Colonic mucosa (tissue), 4 donors: ENCODE data around the gene ALG12. TPM values are rescaled to one million over a fixed set of nuclear protein-coding genes. Genes with fewer than 3 reads are reported as not detected.

Source experiments
- DNase-seq: peaks from one replicate; pipeline ENCODE4 v3.0.0-alpha.2; 2020
- H3K27ac ChIP-seq: fragments of 200-600 bp; one replicate; pipeline ENCODE4 v1.8.0; 2021
- H3K27me3 ChIP-seq: fragments of 200-600 bp; one replicate; pipeline ENCODE4 v1.8.0; 2021
- H3K36me3 ChIP-seq: fragments of 200-600 bp; one replicate; pipeline ENCODE4 v1.8.0; 2021
- H3K4me1 ChIP-seq: fragments of 200-600 bp; one replicate; pipeline ENCODE4 v1.8.0; 2021; ENCODE audit warnings: mild to moderate bottlenecking
- H3K4me3 ChIP-seq: fragments of 200-600 bp; one replicate; pipeline ENCODE4 v1.8.0; 2021
- H3K9ac ChIP-seq, 2 donors: one replicate each; pipeline ENCODE4 v1.7.0; 2013; ENCODE audit warnings: control low read depth in 2 of 2, low read depth in 2 of 2, low read length in 2 of 2
- H3K9me3 ChIP-seq: fragments of 200-600 bp; one replicate; pipeline ENCODE4 v1.8.0; 2021
- intact Hi-C: fragments of 100-400 bp; cut with DNase I; formaldehyde crosslinking; loops from one replicate; pipeline ENCODE4 v1.14.1; 2022
- total RNA-seq, 2 donors: library from RNA; stranded (reverse); fragmentation: NEBNext Ultra II Directional in 1 of 2; extraction: Animal tissue kit (Norgen Biotek cat#: 25700) in 1 of 2; gene quantifications; one replicate each; pipeline ENCODE4 v1.2.1, GENCODE V29; 2021
- TF ChIP-seq, protein P1 (sequence below): fragments of 200-600 bp; IDR thresholded peaks from one replicate; pipeline ENCODE4 v1.8.0; 2022; ENCODE audit warnings: antibody characterized with exemption, mild to moderate bottlenecking
- donor health status: healthy.
- donor health status: DM: no; HTN: no; CAD: no.
- donor health status: DM: no; HTN: no; CAD: no.

ALG12 gene
- total RNA-seq, 2 donors from 2014 or later = 17.8 to 43.5 TPM

DNA sequence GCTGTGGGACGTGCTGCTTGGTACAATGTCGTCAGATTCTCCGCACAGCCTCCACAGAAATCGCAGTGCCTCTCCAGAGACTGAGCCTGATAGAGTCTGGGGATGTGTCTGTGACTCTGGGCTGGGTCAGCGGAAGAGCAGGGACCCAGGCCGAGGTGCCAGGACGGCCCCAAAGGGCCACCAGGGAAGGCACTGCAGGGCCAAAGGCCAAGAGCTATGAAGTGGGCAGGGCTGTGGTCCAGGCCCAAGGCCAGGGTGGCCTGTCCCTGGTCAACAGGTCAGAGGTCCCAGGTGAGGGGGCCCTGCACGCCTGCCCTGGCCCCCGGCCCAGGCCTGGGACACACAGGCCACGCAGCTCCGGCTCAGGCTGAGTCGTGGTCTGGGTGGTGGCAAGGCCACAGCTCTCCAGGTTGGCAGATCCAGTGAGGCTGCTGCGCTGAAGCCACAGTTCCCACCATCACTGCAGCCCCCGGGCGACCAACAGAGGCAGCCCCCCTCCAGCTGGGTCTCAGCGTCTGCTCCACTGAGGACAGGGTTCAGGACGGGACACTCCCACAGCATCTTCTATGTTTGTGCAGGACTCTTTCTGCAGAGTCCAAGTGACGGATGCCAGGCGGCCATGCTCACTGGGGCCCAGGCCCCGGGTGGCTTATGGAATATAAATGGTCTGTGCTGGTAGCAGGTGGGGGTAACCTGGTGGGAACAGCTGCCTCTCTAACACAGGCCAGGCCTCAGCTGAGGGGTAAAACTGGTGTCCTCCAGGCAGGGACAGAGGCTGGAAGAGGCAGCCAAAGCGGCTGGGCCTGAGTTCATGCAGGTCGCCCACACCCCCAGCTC is 37.6 kb upstream of the ALG12 start:
- TF ChIP-seq, protein P1, sequence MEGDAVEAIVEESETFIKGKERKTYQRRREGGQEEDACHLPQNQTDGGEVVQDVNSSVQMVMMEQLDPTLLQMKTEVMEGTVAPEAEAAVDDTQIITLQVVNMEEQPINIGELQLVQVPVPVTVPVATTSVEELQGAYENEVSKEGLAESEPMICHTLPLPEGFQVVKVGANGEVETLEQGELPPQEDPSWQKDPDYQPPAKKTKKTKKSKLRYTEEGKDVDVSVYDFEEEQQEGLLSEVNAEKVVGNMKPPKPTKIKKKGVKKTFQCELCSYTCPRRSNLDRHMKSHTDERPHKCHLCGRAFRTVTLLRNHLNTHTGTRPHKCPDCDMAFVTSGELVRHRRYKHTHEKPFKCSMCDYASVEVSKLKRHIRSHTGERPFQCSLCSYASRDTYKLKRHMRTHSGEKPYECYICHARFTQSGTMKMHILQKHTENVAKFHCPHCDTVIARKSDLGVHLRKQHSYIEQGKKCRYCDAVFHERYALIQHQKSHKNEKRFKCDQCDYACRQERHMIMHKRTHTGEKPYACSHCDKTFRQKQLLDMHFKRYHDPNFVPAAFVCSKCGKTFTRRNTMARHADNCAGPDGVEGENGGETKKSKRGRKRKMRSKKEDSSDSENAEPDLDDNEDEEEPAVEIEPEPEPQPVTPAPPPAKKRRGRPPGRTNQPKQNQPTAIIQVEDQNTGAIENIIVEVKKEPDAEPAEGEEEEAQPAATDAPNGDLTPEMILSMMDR = no peak
- Histone ChIP-seq H3K9ac (no peak overlapping the region), H3K4me3 (no peak overlapping the region), H3K9me3 (no peaks in the 10 kb centered on the region), H3K27me3 (no peaks in the 10 kb centered on the region), H3K27ac (no peak overlapping the region), H3K4me1 (peaks cover 22% of the 10 kb centered on the region), H3K36me3 (no peaks in the 10 kb centered on the region)
- DNase-seq = no peak
- intact Hi-C loops = no loop called here

DNA sequence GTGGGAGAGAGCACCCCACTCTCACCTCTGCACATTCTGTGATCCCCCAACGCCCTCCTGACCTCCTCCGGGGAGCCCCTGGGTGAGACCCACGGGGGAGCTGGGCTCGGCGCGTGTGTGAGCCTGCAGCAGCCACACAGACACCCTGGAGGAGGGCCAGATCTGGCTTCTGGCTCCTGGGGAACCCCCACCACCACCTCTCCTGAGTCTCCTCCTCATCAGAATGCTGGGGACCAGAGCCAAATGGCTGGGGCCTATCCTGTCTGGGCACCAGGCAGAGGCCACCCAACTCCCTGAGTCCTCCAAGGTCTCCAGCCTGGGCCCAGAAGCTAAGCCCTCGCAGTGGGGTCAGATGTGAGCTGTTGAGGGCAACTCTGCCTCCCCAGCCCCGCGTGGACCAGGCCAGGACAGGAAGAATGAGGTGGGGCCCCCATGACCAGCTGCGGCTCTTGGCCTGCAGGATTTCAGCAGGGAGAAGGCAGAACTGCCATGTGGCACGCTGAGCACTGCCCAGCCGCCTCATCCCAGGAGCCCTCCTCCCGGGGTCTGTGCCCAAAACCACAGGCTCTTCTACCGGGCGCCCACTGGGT is 36.8 kb upstream of the ALG12 start:
- Histone ChIP-seq H3K27ac (no peak overlapping the region), H3K9ac (no peak overlapping the region), H3K9me3 (no peaks in the 10 kb centered on the region), H3K36me3 (no peaks in the 10 kb centered on the region), H3K27me3 (no peaks in the 10 kb centered on the region), H3K4me3 (no peak overlapping the region), H3K4me1 (peaks cover 26% of the 10 kb centered on the region)
- intact Hi-C loops = no loop called here
- TF ChIP-seq, protein P1 = no peak
- no peak for DNase-seq

DNA sequence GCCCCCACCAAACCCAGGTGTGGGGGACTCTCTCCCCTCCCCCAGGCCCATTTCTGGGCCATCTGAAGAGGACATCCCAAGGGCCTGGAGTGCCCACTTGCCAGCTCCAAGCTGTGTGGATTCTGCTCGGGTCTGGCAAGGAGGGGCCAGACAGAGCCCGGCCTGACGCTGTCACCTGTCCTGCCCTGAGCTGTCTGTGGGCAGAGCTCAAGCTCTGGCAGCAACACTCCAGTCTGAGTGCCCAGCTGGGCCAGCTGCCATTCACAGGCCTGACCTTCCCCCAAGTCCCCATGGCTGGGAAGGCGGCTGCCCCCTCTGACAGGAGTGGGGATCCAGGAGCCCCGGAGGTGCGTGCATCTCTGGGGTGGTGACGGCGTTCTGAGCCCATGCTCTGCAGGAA is 36.1 kb upstream of the ALG12 start:
- no peaks in the 10 kb centered on the region for H3K9me3 ChIP-seq
- no peak overlapping the region for H3K9ac ChIP-seq
- peaks cover 26% of the 10 kb centered on the region for H3K4me1 ChIP-seq
- H3K4me3 ChIP-seq = no peak overlapping the region
- TF ChIP-seq, protein P1 = no peak
- intact Hi-C loops = no loop called here
- H3K36me3 ChIP-seq = no peaks in the 10 kb centered on the region
- H3K27ac ChIP-seq = no peak overlapping the region
- no peaks in the 10 kb centered on the region for H3K27me3 ChIP-seq
- DNase-seq = no peak

DNA sequence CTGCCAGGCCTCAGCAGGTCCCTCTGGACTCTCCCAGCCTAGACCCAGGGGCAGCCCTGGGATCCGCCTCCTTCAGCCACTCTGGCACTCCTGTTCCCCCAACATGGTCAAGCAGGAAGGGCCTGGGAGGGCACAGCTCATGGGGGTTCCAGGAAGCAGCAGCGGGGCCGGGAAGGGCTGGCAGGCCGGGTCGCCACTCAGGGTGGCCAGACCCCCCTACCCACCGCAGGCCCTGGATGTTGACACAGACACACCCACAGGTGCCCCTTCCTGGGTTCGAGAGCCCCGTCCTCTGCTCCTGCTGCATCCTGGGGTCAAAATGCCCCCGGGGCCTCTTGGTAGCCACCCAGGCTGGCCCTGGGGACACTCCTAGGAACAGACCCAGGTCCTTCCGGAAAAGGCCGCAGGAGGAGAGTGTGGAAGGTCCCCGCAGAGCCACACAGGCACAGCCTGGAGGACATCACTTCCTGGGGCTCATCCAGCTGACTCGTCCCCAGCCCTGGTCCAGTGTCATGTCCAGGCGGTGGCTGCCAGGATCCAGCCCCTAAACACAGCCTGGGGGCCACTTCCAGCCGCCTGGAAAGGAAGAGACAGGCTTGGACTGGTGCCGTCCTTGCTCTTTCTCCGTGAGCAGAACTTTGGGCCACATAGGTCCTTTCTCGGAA is 35.6 kb upstream of the ALG12 start:
- TF ChIP-seq, protein P1 = no peak
- intact Hi-C loops = no loop called here
- H3K9me3 ChIP-seq = no peaks in the 10 kb centered on the region
- H3K27ac ChIP-seq = no peak overlapping the region
- H3K36me3 ChIP-seq = no peaks in the 10 kb centered on the region
- H3K4me3 ChIP-seq = no peak overlapping the region
- no peak for DNase-seq
- H3K4me1 ChIP-seq = peaks cover 24% of the 10 kb centered on the region
- H3K27me3 ChIP-seq = no peaks in the 10 kb centered on the region
- H3K9ac ChIP-seq = peak overlapping the region; percentile 29 to 88

DNA sequence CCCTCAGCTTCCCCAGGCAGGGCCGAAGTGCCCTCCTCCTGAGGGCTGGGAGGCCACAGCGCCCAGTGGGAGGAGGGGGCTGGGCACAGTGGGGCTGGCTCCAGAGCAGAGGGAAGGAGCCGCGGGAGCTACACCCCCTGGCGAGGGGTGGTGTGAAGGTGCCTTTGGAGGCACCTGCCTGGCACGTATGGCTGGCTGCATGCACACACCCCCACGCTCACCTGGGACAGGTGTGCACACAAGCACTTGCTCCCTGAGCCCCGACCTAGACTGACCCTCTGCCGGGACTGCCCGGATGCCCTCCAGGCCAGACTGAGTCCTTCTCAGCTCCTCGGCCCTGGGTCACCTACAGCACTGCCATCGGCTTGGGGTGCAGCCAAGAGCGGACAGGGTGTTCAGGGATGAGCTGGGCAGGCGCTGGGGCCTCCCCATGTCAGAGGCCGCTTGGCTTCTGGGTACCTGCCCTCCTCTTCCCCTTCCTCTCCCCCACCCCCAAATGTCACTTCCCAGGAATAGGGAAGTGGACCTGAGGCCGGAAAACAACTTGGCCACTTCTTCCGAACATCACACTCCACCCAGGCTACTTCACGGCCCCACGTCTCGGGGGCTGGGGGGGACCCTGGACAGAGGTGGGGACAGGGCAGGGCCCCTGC is 34.9 kb upstream of the ALG12 start:
- peaks cover 24% of the 10 kb centered on the region for H3K4me1 ChIP-seq
- intact Hi-C loops = no loop called here
- H3K9me3 ChIP-seq = no peaks in the 10 kb centered on the region
- peak overlapping the region; percentile 64 to 88 for H3K9ac ChIP-seq
- TF ChIP-seq, protein P1 = no peak
- no peak overlapping the region for H3K27ac ChIP-seq
- H3K27me3 ChIP-seq = no peaks in the 10 kb centered on the region
- no peaks in the 10 kb centered on the region for H3K36me3 ChIP-seq
- no peak overlapping the region for H3K4me3 ChIP-seq
- DNase-seq = no peak
